HG03060 (cell line): ENCODE results near the gene IL1R2.
"Not testable (repeated sequence)": the region's sequence is repeated elsewhere in the genome, so short reads cannot be mapped to it uniquely, and the experiment has no call there.

Source experiments
- ATAC-seq: cut with Tn5 transposase; IDR thresholded peaks from one replicate; pipeline ENCODE4 v1.9.1; 2021; ENCODE audit warnings: low read depth, moderate number of reproducible peaks; ENCODE audit not compliant: unreplicated experiment

The IL1R2 gene

GRCh38 chr2:102057502-102058292 lies 65.9 kb downstream of the IL1R2 start:
- no peak for ATAC-seq

GRCh38 chr2:102058293-102058833 lies 66.6 kb downstream of the IL1R2 start:
- no peak for ATAC-seq

GRCh38 chr2:102059151-102059550 lies 67.4 kb downstream of the IL1R2 start:
- no peak for ATAC-seq

- no peak for ATAC-seq
Observed at GRCh38 chr2:102060047-102060446, 68.3 kb downstream of the IL1R2 start.

- ATAC-seq: no peak
Observed at GRCh38 chr2:102060792-102061191, 69.0 kb downstream of the IL1R2 start.

- no peak for ATAC-seq
Observed at GRCh38 chr2:102061286-102061699, 69.5 kb downstream of the IL1R2 start.

GRCh38 chr2:102061962-102062795 lies 70.4 kb downstream of the IL1R2 start:
- no peak for ATAC-seq

- ATAC-seq: no peak
Observed at GRCh38 chr2:102062802-102063201, 71.0 kb downstream of the IL1R2 start.

- ATAC-seq: no peak
Observed at GRCh38 chr2:102063487-102063911, 71.7 kb downstream of the IL1R2 start.

- ATAC-seq: no peak
Observed at GRCh38 chr2:102063941-102064678, 72.3 kb downstream of the IL1R2 start.

- ATAC-seq: no peak
Observed at GRCh38 chr2:102064679-102065674, 73.2 kb downstream of the IL1R2 start.

- ATAC-seq: no peak
Observed at GRCh38 chr2:102065675-102066252, 74.0 kb downstream of the IL1R2 start.

GRCh38 chr2:102066554-102066953 lies 74.8 kb downstream of the IL1R2 start:
- ATAC-seq: no peak

GRCh38 chr2:102068126-102068525 lies 76.4 kb downstream of the IL1R2 start:
- not testable (repeated sequence) for ATAC-seq

- no peak for ATAC-seq
Observed at GRCh38 chr2:102069311-102069974, 77.7 kb downstream of the IL1R2 start.

GRCh38 chr2:102070058-102070642 lies 78.4 kb downstream of the IL1R2 start:
- ATAC-seq: no peak

GRCh38 chr2:102072741-102073140 lies 81.0 kb downstream of the IL1R2 start:
- ATAC-seq: no peak

GRCh38 chr2:102073168-102073724 lies 81.5 kb downstream of the IL1R2 start:
- ATAC-seq: no peak
